Activated CD4-positive, alpha-beta T cell treated with anti-CD3 and anti-CD28 coated beads, Interleukin-2, amount 50 U/mL, for 48 hours (primary cell): ENCODE data around the gene SEZ6.
A peak's percentile ranks its signal among the peaks of the same experiment; 100 is the strongest.
"Not testable (repeated sequence)": the region's sequence is repeated elsewhere in the genome, so short reads cannot be mapped to it uniquely, and the experiment has no call there.

Experiments
- DNase-seq, 2 experiments: peaks; one replicate each; pipeline ENCODE4 v3.0.0-alpha.2; 2020

SEZ6 gene

GRCh38 chr17:28951991-28952975 is 53.5 kb downstream of the SEZ6 start:
- DNase-seq: peak; percentile 92 to 95

- peak; percentile 99 for DNase-seq
Measured at GRCh38 chr17:28951428-28951990, 54.3 kb downstream of the SEZ6 start, which contains the start of gene PHF12. PHF12 (minus strand) TSS chr17:28951518; CDS start chr17:28950960, 558 bp downstream.

- no peak for DNase-seq
Measured at GRCh38 chr17:28950752-28951427, 54.9 kb downstream of the SEZ6 start.

- peak; percentile 58 to 67 for DNase-seq
Measured at GRCh38 chr17:28950017-28950751, 55.6 kb downstream of the SEZ6 start.

GRCh38 chr17:28949185-28950016 is 56.4 kb downstream of the SEZ6 start:
- DNase-seq: peak; percentile 72 to 80

- DNase-seq: no peak
Measured at GRCh38 chr17:28948873-28949184, 57.0 kb downstream of the SEZ6 start.

GRCh38 chr17:28948342-28948741 is 57.5 kb downstream of the SEZ6 start:
- no peak for DNase-seq

- DNase-seq: no peak
Measured at GRCh38 chr17:28947639-28948038, 58.2 kb downstream of the SEZ6 start.

GRCh38 chr17:28946239-28946638 is 59.6 kb downstream of the SEZ6 start:
- no peak for DNase-seq

- no peak for DNase-seq
Measured at GRCh38 chr17:28944862-28945741, 60.7 kb downstream of the SEZ6 start.

- no peak for DNase-seq
Measured at GRCh38 chr17:28944343-28944742, 61.5 kb downstream of the SEZ6 start.

GRCh38 chr17:28942925-28943324 is 62.9 kb downstream of the SEZ6 start:
- DNase-seq: no peak

- no peak for DNase-seq
Measured at GRCh38 chr17:28941251-28941650, 64.6 kb downstream of the SEZ6 start.

GRCh38 chr17:28940675-28941074 is 65.2 kb downstream of the SEZ6 start:
- no peak for DNase-seq

GRCh38 chr17:28940142-28940541 is 65.7 kb downstream of the SEZ6 start:
- DNase-seq: no peak

- no peak for DNase-seq
Measured at GRCh38 chr17:28938552-28938951, 67.3 kb downstream of the SEZ6 start.

- DNase-seq: no peak
Measured at GRCh38 chr17:28937044-28937729, 68.6 kb downstream of the SEZ6 start.

GRCh38 chr17:28935744-28936460 is 69.9 kb downstream of the SEZ6 start:
- DNase-seq: no peak

GRCh38 chr17:28934508-28934907 is 71.3 kb downstream of the SEZ6 start:
- DNase-seq: not testable (repeated sequence)

GRCh38 chr17:28929787-28930186 is 76.0 kb downstream of the SEZ6 start:
- DNase-seq: no peak
